ENCODE results near the gene MAB21L4.

GRCh38 chr2:240917009-240917683 is 21.2 kb upstream of the MAB21L4 start:
- TF ChIP-seq CTCF (IDR thresholded peaks at IDR 0.05) (no peak), POLR2A (IDR thresholded peaks at IDR 0.05) (no peak)

Measured in lower leg skin (tissue), 3 donors.